Spleen (tissue), 11 donors: ENCODE data around the gene SNX19. TPM values are rescaled to one million over a fixed set of nuclear protein-coding genes. Genes with fewer than 3 reads are reported as not detected.

Experiments used
- DNase-seq: peaks from one replicate; pipeline ENCODE4 v3.0.0-alpha.2; 2020
- H3K27ac ChIP-seq, 8 donors: fragments of 200-600 bp; sonication (generic) in 7 of 8; 1 replicate in 4 of 8; 2 replicates in 4 of 8; pipeline versions ENCODE4 v1.5.0 to v1.8.0; 2016 to 2021; ENCODE audit warnings: inconsistent platforms in 4 of 8, mild to moderate bottlenecking in 4 of 8, moderate library complexity in 1 of 8
- H3K27me3 ChIP-seq, 7 donors: fragments of 200-600 bp; sonication (generic) in 6 of 7; replicated peaks in 1 of 7; 1 replicate in 4 of 7; 2 replicates in 3 of 7; pipeline versions ENCODE4 v1.5.0 to v1.8.0; 2016 to 2021; ENCODE audit warnings: inconsistent platforms in 3 of 7, mild to moderate bottlenecking in 1 of 7
- H3K36me3 ChIP-seq, 6 donors: fragments of 200-600 bp; sonication (generic) in 5 of 6; 1 replicate in 4 of 6; 2 replicates in 2 of 6; pipeline versions ENCODE4 v1.5.0 to v1.8.0; 2016 to 2021; ENCODE audit warnings: inconsistent platforms in 2 of 6
- H3K4me1 ChIP-seq, 6 donors: fragments of 200-600 bp; sonication (generic) in 5 of 6; 1 replicate in 3 of 6; 2 replicates in 3 of 6; pipeline versions ENCODE4 v1.5.0 to v1.8.0; 2016 to 2021; ENCODE audit warnings: inconsistent platforms in 3 of 6
- H3K4me3 ChIP-seq, 8 donors: fragments of 200-600 bp; sonication (generic) in 7 of 8; 1 replicate in 4 of 8; 2 replicates in 4 of 8; pipeline versions ENCODE4 v1.5.0 to v1.8.0; 2016 to 2021; ENCODE audit warnings: inconsistent platforms in 4 of 8, mild to moderate bottlenecking in 4 of 8, moderate library complexity in 2 of 8
- H3K9me3 ChIP-seq, 8 donors: fragments of 200-600 bp; sonication (generic) in 7 of 8; 1 replicate in 4 of 8; 2 replicates in 4 of 8; pipeline versions ENCODE4 v1.5.0 to v1.8.0; 2016 to 2021; ENCODE audit warnings: inconsistent platforms in 4 of 8
- POLR2A ChIP-seq, 3 donors: fragments of 450-650 bp; IDR thresholded peaks; one replicate each; pipeline ENCODE4 v1.5.1; 2017; ENCODE audit warnings: antibody characterized with exemption in 3 of 3, mild to moderate bottlenecking in 1 of 3
- POLR2AphosphoS5 ChIP-seq, 3 donors: sonication (generic); formaldehyde crosslinking; IDR thresholded peaks; one replicate each; pipeline ENCODE4 v1.5.1; 2017; ENCODE audit warnings: antibody characterized with exemption in 3 of 3
- WGBS, 5 donors: extraction: QIAGEN DNeasy Blood & Tissue Kit in 3 of 5; methylation state at CpG; one replicate each; pipeline versions ENCODE4 v1.1.5 to v1.1.7; 2013 to 2018; 5-methylcytosine and 5-hydroxymethylcytosine counted together
- intact Hi-C: fragments of 100-400 bp; cut with DNase I; formaldehyde crosslinking; loops from one replicate; pipeline ENCODE4 v1.15.0; 2023; ENCODE audit warnings: low total_unique reads
- polyA plus RNA-seq, 3 donors: library from polyadenylated mRNA; stranded (reverse); fragments of 200-250 nt; gene quantifications; one replicate each; pipeline ENCODE4 v1.2.1, GENCODE V29; 2013
- total RNA-seq, 7 donors: library from RNA; depleted of rRNA in 3 of 7; stranded (reverse); fragments of >200 nt in 3 of 7; fragmentation: NEBNext Ultra II Directional in 4 of 7; extraction: Animal tissue kit (Norgen Biotek cat#: 25700) in 4 of 7; gene quantifications; one replicate each; pipeline versions ENCODE4 v1.1.0 to v1.2.1, GENCODE V29; 2016 to 2021
- TF ChIP-seq, protein P1 (sequence below), 11 experiments: fragments of 200-600 bp in 7 of 11; fragments of 450-650 bp in 4 of 11; sonication (generic) in 4 of 11; IDR thresholded peaks in 8 of 11; conservative IDR thresholded peaks in 3 of 11; 1 replicate in 7 of 11; 2 replicates in 4 of 11; pipeline versions ENCODE4 v1.4.0 to v1.8.0; 2016 to 2021; ENCODE audit warnings: antibody characterized with exemption in 11 of 11, inconsistent platforms in 4 of 11, mild to moderate bottlenecking in 1 of 11
- donor health status: healthy with polysubstance abuse.
- donor health status: DM: no; HTN: no; CAD: no; lungs with moderate emphysema.
- donor health status: DM: no; HTN: no; CAD: no.
- donor health status: Bipolar disorder and iron deficiency.
- donor health status: healthy.
- donor health status: DM: no; HTN: no; CAD: no.
- donor health status: DM: yes; HTN: yes; CAD: no.

Gene SNX19
- total and polyA plus RNA-seq, 10 donors: 6.0 to 121 (median 64.8) TPM

DNA sequence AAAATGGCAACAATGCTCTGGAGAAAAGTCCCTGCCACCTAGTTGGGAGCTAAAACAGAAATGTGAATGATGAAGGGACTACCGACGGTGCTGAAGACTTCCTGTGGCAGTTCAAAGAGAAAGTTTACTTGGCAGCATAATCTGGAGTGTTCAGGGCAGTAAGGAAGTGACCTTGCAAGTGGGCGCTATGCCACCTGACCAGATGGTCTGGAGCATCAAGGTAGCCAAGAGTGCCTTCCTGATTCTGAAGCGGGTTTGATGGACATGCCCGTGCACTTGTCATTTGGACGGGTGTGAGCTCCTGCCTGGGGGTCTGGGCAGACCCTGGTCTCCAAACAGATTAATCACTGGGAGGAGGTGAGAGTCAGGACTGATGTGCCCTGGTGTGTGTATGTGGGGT lies 1.8 kb upstream of the SNX19 start:
- 70 to 74% (median 72%) methylated on average over 6 of the region's 6 CpGs for WGBS, 5 donors
- peaks cover 0 to 23% (median 12%) of the 10 kb centered on the region in 6 donors for H3K36me3 ChIP-seq
- H3K4me1 ChIP-seq: peaks cover 12 to 39% (median 30%) of the 10 kb centered on the region in 6 donors
- peaks cover 0 to 28% (median 0%) of the 10 kb centered on the region in 7 donors for H3K27me3 ChIP-seq
- peaks cover 0 to 8% (median 0%) of the 10 kb centered on the region in 8 donors for H3K9me3 ChIP-seq
- no peak overlapping the region for H3K4me3 ChIP-seq
- H3K27ac ChIP-seq: no peak overlapping the region
- peak; percentile 67 for DNase-seq
- intact Hi-C loops: no loop called here
- TF ChIP-seq POLR2AphosphoS5 (IDR thresholded peaks at IDR 0.05): no peak
- no peak for TF ChIP-seq POLR2A (IDR thresholded peaks at IDR 0.05)
- TF ChIP-seq, protein P1, sequence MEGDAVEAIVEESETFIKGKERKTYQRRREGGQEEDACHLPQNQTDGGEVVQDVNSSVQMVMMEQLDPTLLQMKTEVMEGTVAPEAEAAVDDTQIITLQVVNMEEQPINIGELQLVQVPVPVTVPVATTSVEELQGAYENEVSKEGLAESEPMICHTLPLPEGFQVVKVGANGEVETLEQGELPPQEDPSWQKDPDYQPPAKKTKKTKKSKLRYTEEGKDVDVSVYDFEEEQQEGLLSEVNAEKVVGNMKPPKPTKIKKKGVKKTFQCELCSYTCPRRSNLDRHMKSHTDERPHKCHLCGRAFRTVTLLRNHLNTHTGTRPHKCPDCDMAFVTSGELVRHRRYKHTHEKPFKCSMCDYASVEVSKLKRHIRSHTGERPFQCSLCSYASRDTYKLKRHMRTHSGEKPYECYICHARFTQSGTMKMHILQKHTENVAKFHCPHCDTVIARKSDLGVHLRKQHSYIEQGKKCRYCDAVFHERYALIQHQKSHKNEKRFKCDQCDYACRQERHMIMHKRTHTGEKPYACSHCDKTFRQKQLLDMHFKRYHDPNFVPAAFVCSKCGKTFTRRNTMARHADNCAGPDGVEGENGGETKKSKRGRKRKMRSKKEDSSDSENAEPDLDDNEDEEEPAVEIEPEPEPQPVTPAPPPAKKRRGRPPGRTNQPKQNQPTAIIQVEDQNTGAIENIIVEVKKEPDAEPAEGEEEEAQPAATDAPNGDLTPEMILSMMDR (IDR thresholded peaks at IDR 0.05 in 8 of 11, conservative IDR thresholded peaks at IDR 0.05 in 3 of 11): no peak

DNA sequence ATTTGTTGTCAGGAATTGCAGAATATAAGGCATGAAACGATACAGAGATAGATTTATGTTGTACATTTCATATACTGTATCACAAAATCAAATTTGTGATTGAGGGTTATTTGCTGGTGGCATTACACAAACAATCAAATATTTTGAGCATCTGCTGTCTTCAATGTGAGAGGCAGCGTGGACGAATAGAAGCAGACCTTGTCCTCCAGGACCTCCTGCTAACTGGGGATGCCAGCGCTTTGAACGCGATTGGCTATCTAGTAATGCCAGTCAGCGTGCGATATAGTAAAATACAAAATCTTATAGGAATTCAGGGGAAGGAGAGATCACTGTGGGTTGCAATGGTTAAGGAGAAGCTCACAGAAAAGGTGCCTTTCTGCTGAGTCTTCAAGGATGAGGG lies 631 bp upstream of the SNX19 start:
- Histone ChIP-seq H3K27ac (peak overlapping the region; percentile 81 to 94 (median 88)), H3K4me3 (peak overlapping the region in 7 of 8 donors; percentile 76 to 99 (median 91)), H3K9me3 (peaks cover 0 to 8% (median 0%) of the 10 kb centered on the region in 8 donors), H3K36me3 (peaks cover 0 to 35% (median 16%) of the 10 kb centered on the region in 6 donors), H3K4me1 (peaks cover 12 to 50% (median 30%) of the 10 kb centered on the region in 6 donors), H3K27me3 (peaks cover 0 to 20% (median 0%) of the 10 kb centered on the region in 7 donors)
- TF ChIP-seq POLR2AphosphoS5 (IDR thresholded peaks at IDR 0.05): no peak
- TF ChIP-seq, protein P1 (IDR thresholded peaks at IDR 0.05 in 8 of 11, conservative IDR thresholded peaks at IDR 0.05 in 3 of 11): no peak
- no peak for TF ChIP-seq POLR2A (IDR thresholded peaks at IDR 0.05)
- peak; percentile 78 for DNase-seq
- 72 to 80% (median 72%) methylated on average over 8 of the region's 8 CpGs for WGBS, 5 donors
- intact Hi-C loops: no loop called here

- peaks cover 0 to 46% (median 27%) of the 10 kb centered on the region in 6 donors for H3K36me3 ChIP-seq
- intact Hi-C loops: no loop called here
- peak overlapping the region; percentile 81 to 94 (median 88) for H3K27ac ChIP-seq
- DNase-seq: peak; percentile 80
- peaks cover 0 to 13% (median 0%) of the 10 kb centered on the region in 7 donors for H3K27me3 ChIP-seq
- 40 to 56% (median 42%) methylated on average over 12 to 21 of the region's 21 CpGs for WGBS, 5 donors
- TF ChIP-seq POLR2AphosphoS5 (IDR thresholded peaks at IDR 0.05): no peak
- TF ChIP-seq POLR2A (IDR thresholded peaks at IDR 0.05): no peak
- TF ChIP-seq, protein P1 (IDR thresholded peaks at IDR 0.05 in 8 of 11, conservative IDR thresholded peaks at IDR 0.05 in 3 of 11): no peak
- peak overlapping the region; percentile 76 to 99 (median 92) for H3K4me3 ChIP-seq
- H3K4me1 ChIP-seq: peaks cover 12 to 58% (median 30%) of the 10 kb centered on the region in 6 donors
- peaks cover 0 to 8% (median 0%) of the 10 kb centered on the region in 8 donors for H3K9me3 ChIP-seq
Observed at GRCh38 chr11:130915603-130916237, 559 bp downstream of the SNX19 start.

GRCh38 chr11:130913268-130913667 lies 3.0 kb downstream of the SNX19 start:
- Histone ChIP-seq H3K4me1 (peaks cover 12 to 72% (median 30%) of the 10 kb centered on the region in 6 donors), H3K27me3 (peaks cover 0 to 3% (median 0%) of the 10 kb centered on the region in 7 donors), H3K4me3 (no peak overlapping the region), H3K9me3 (peaks cover 0 to 8% (median 0%) of the 10 kb centered on the region in 8 donors), H3K36me3 (peaks cover 0 to 71% (median 45%) of the 10 kb centered on the region in 6 donors), H3K27ac (no peak overlapping the region)
- TF ChIP-seq, protein P1 (IDR thresholded peaks at IDR 0.05 in 8 of 11, conservative IDR thresholded peaks at IDR 0.05 in 3 of 11): no peak
- TF ChIP-seq POLR2AphosphoS5 (IDR thresholded peaks at IDR 0.05) (no peak), POLR2A (IDR thresholded peaks at IDR 0.05) (no peak)
- no peak for DNase-seq
- WGBS, 5 donors: 77 to 92% (median 82%) methylated on average over 2 of the region's 2 CpGs
- intact Hi-C loops: no loop called here
